GM12873 (cell line): ENCODE measurements around the gene FSHR.

ENCODE experiments used
- TF ChIP-seq, protein P1 (sequence below): IDR thresholded peaks from 2 replicates; pipeline ENCODE4 v1.5.1; 2012; ENCODE audit warnings: low read depth, mild to moderate bottlenecking, moderate library complexity, low read length, control low read depth; ENCODE audit not compliant: insufficient read depth; ENCODE audit errors: missing control alignments

The FSHR gene

GRCh38 chr2:49122107-49122506 is 32.2 kb downstream of the FSHR start:
- TF ChIP-seq, protein P1, sequence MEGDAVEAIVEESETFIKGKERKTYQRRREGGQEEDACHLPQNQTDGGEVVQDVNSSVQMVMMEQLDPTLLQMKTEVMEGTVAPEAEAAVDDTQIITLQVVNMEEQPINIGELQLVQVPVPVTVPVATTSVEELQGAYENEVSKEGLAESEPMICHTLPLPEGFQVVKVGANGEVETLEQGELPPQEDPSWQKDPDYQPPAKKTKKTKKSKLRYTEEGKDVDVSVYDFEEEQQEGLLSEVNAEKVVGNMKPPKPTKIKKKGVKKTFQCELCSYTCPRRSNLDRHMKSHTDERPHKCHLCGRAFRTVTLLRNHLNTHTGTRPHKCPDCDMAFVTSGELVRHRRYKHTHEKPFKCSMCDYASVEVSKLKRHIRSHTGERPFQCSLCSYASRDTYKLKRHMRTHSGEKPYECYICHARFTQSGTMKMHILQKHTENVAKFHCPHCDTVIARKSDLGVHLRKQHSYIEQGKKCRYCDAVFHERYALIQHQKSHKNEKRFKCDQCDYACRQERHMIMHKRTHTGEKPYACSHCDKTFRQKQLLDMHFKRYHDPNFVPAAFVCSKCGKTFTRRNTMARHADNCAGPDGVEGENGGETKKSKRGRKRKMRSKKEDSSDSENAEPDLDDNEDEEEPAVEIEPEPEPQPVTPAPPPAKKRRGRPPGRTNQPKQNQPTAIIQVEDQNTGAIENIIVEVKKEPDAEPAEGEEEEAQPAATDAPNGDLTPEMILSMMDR, result no peak

DNA sequence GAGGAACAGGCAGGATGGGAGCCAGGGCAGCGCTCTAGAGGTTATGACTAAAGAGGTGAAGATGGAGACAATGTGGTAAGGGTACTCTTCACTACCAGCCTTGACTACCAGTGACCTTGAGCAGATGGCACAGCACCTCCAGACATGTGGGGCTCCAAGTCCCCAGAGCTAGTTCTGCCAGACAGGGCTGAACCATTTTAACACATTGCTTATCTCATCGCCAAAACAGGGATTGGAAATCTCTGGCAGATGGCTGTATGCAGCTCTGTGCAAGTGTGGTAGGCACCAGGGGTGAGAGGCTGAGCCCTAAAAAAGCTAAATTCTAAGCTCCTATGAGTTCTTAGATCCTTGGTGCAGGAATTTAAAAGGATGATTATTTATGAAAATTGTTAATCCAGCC is 41.3 kb downstream of the FSHR start:
- TF ChIP-seq, protein P1, result no peak

DNA sequence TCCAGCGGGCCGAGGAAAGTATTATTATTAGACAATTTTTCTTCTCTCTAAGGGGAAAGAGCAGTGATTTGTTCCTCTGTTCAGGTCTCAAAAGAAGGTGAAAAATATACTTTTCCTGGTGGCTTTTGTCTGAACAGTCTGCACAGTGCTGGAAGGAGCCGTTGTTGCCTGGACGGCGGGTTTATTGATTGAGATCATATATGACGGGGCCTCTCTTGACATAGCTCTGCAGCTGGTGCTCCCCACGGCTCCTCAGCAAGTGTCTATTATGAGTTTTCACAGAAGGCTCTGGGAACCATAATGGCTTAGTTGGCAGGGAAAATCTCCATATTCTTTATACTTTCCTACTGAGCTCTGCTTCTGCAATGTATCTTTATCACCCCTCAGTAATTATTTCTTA is 42.9 kb downstream of the FSHR start:
- TF ChIP-seq, protein P1, result no peak

- TF ChIP-seq, protein P1, result no peak
Observed at GRCh38 chr2:49111006-49111405, 43.3 kb downstream of the FSHR start.

- TF ChIP-seq, protein P1, result no peak
Observed at GRCh38 chr2:49110571-49110970, 43.7 kb downstream of the FSHR start.

DNA sequence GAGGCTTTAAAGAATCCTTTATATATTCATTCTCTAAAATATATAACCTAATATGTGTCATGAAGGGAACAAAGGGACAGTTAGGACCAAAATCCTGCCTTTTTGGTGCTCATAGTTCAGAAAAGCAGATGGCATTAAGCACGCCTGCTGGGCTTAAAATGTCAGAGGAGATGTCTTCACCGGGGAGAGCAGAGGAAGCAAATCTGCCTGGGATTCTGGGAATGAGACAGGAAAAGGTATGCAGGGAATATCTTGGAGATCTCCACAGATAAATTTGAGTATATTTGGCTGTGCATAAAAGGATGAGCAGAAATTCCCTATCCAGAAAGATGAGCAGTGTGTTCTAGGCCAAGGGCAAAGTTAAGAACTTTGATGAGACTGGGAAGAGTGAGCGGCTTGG is 45.5 kb downstream of the FSHR start:
- TF ChIP-seq, protein P1, result no peak

DNA sequence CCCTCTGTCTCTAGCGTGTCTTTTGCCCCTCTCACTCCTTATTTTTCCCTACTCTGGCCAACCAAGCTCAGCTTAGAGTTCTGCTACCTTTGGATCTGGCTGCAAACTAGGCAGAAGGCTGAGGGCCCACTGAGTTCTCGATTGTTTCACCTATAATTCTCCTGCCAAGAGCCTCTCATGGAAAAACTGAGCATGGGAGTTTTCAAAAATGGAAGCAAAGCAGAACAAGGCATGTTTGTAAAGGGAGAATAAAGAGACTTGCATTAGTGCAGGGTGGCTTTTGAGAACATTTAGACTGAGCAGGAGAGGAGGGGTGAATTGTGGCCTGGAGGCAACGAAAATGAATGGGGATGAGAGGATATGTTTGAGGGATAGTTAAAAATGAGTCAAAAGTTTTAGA is 45.9 kb downstream of the FSHR start:
- TF ChIP-seq, protein P1, result no peak
